ENCODE data around the gene SEMA5A.

SEMA5A gene

DNA sequence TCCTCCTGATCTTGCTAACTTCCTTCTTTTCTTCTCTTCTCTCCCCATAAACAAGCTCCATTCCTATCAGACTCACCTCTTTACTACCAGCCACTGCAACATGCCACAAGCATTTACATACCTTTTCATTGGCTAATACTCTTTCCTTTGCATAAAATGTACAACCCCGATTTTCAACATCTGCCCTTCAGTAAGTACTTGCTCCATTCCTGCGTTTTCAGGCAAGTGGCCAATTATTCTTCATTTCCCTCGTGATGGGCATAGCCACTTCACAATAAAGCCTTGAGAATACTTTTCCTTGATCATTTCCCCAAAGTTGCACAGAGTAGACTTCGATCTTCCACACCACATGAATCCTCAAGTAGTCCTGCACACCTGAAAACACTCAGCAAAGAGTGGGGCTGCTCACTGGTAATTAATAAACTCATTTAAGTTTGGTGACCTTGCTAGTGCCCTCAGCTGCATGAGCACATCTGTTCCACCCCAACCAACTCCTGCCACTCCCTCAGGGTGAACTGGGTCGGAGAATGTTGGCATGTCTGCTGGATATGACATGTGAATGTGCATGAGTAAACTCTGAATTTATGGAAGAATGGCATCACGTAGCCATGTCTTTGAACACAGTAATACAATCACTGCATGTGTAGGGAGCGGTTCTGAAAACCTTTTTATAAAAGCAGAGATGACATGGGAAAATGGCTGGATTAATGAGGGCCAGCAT lies 535.8 kb downstream of the SEMA5A start:
- no peak for DNase-seq (ENCODE audit: low read depth)

DNA sequence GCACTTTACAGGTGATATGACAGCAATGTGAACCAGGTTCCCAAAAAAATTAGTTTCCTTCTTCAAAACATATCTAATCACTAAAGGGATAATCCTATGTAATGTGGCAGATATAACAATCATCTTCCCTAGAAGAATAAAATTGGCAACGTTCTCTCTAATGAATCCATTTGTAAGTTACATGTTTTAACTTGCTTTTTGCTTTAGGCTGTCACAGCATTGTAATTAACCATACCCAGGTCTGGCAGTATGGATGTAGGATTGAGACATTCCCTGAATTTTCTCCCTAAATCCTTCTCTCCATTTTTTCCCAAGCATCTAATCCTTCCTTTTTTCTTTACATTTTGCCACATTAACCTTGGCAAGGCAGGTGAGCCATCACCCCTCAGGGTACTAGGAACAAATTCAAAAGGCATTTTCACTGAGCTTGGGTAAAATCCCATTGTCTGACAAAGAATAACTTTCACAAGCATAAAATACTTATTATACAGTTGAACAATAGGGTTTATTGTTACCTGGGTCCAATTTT lies 548.3 kb downstream of the SEMA5A start:
- no peak for DNase-seq (ENCODE audit: low read depth)

DNA sequence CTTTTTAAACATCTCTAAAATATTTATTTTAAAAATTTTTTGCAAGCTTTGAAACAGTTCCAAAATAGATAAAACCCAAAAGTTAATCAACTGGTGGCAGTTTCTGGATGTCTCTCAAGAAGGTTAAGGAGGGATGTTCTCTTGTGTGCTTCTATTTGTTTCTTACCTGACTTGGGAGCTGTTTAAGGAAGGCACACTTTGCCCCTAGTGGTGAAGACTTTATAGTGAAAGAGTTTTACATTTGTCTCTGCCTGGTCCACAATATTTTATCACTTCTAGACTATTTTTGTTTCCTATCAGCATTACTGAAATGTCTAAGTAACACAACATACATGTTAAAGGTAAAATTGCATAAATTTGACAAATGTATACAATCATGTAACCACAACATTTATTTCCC lies 552.8 kb downstream of the SEMA5A start:
- DNase-seq (ENCODE audit: low read depth) = no peak

Data from activated T-helper 9 cell treated with anti-CD3 and anti-CD28 coated beads, Interleukin-2, amount 50 U/mL, for 16 hours (primary cell).